ENCODE measurements around the gene ARMH1.
A peak's percentile ranks its signal among the peaks of the same experiment; 100 is the strongest.
"Not testable (repeated sequence)": the region's sequence is repeated elsewhere in the genome, so short reads cannot be mapped to it uniquely, and the experiment has no call there.

The ARMH1 gene

GRCh38 chr1:44659566-44659965 lies 14.9 kb upstream of the ARMH1 start:
- Histone ChIP-seq H3K36me3 (ENCODE audit: insufficient read depth, low read length) (no peaks in the 10 kb centered on the region), H3K27me3 (ENCODE audit: insufficient read depth, low read length) (no peaks in the 10 kb centered on the region), H3K9ac (ENCODE audit: low read depth, low read length) (no peak overlapping the region), H3K4me3 (ENCODE audit: low read length) (no peak overlapping the region), H3K4me1 (ENCODE audit: insufficient read depth, low read length) (no peaks in the 10 kb centered on the region), H3K27ac (ENCODE audit: low read depth, low read length) (no peak overlapping the region), H3K9me3 (ENCODE audit: insufficient read depth, low read depth, low read length) (no peaks in the 10 kb centered on the region)
- WGBS = 88% methylated on average over 4 of the region's 4 CpGs

GRCh38 chr1:44660176-44660575 lies 14.3 kb upstream of the ARMH1 start:
- H3K27ac ChIP-seq (ENCODE audit: low read depth, low read length) = no peak overlapping the region
- no peaks in the 10 kb centered on the region for H3K4me1 ChIP-seq (ENCODE audit: insufficient read depth, low read length)
- H3K9me3 ChIP-seq (ENCODE audit: insufficient read depth, low read depth, low read length) = no peaks in the 10 kb centered on the region
- H3K27me3 ChIP-seq (ENCODE audit: insufficient read depth, low read length) = no peaks in the 10 kb centered on the region
- no peak overlapping the region for H3K4me3 ChIP-seq (ENCODE audit: low read length)
- 90% methylated on average over 9 of the region's 9 CpGs for WGBS
- no peaks in the 10 kb centered on the region for H3K36me3 ChIP-seq (ENCODE audit: insufficient read depth, low read length)
- no peak overlapping the region for H3K9ac ChIP-seq (ENCODE audit: low read depth, low read length)

GRCh38 chr1:44661781-44662682 lies 12.5 kb upstream of the ARMH1 start:
- 82% methylated on average over 15 of the region's 15 CpGs for WGBS
- Histone ChIP-seq H3K27me3 (ENCODE audit: insufficient read depth, low read length) (no peaks in the 10 kb centered on the region), H3K4me3 (ENCODE audit: low read length) (no peak overlapping the region), H3K9ac (ENCODE audit: low read depth, low read length) (no peak overlapping the region), H3K27ac (ENCODE audit: low read depth, low read length) (no peak overlapping the region), H3K36me3 (ENCODE audit: insufficient read depth, low read length) (no peaks in the 10 kb centered on the region), H3K9me3 (ENCODE audit: insufficient read depth, low read depth, low read length) (no peaks in the 10 kb centered on the region), H3K4me1 (ENCODE audit: insufficient read depth, low read length) (no peaks in the 10 kb centered on the region)

GRCh38 chr1:44662683-44663030 lies 11.9 kb upstream of the ARMH1 start:
- H3K9me3 ChIP-seq (ENCODE audit: insufficient read depth, low read depth, low read length) = no peaks in the 10 kb centered on the region
- no peaks in the 10 kb centered on the region for H3K4me1 ChIP-seq (ENCODE audit: insufficient read depth, low read length)
- no peaks in the 10 kb centered on the region for H3K27me3 ChIP-seq (ENCODE audit: insufficient read depth, low read length)
- H3K4me3 ChIP-seq (ENCODE audit: low read length) = no peak overlapping the region
- no peaks in the 10 kb centered on the region for H3K36me3 ChIP-seq (ENCODE audit: insufficient read depth, low read length)
- no peak overlapping the region for H3K27ac ChIP-seq (ENCODE audit: low read depth, low read length)
- WGBS = 79% methylated on average over 5 of the region's 5 CpGs
- no peak overlapping the region for H3K9ac ChIP-seq (ENCODE audit: low read depth, low read length)

GRCh38 chr1:44663417-44663816 lies 11.1 kb upstream of the ARMH1 start:
- WGBS = 90% methylated on average over 5 of the region's 5 CpGs
- Histone ChIP-seq H3K9me3 (ENCODE audit: insufficient read depth, low read depth, low read length) (no peaks in the 10 kb centered on the region), H3K4me1 (ENCODE audit: insufficient read depth, low read length) (no peaks in the 10 kb centered on the region), H3K4me3 (ENCODE audit: low read length) (no peak overlapping the region), H3K27ac (ENCODE audit: low read depth, low read length) (no peak overlapping the region), H3K27me3 (ENCODE audit: insufficient read depth, low read length) (no peaks in the 10 kb centered on the region), H3K9ac (ENCODE audit: low read depth, low read length) (no peak overlapping the region), H3K36me3 (ENCODE audit: insufficient read depth, low read length) (no peaks in the 10 kb centered on the region)

GRCh38 chr1:44664730-44665370 lies 9.7 kb upstream of the ARMH1 start:
- no peak overlapping the region for H3K27ac ChIP-seq (ENCODE audit: low read depth, low read length)
- no peaks in the 10 kb centered on the region for H3K36me3 ChIP-seq (ENCODE audit: insufficient read depth, low read length)
- 93% methylated on average over 12 of the region's 12 CpGs for WGBS
- no peak overlapping the region for H3K9ac ChIP-seq (ENCODE audit: low read depth, low read length)
- no peak overlapping the region for H3K4me3 ChIP-seq (ENCODE audit: low read length)
- H3K27me3 ChIP-seq (ENCODE audit: insufficient read depth, low read length) = no peaks in the 10 kb centered on the region
- no peaks in the 10 kb centered on the region for H3K4me1 ChIP-seq (ENCODE audit: insufficient read depth, low read length)
- H3K9me3 ChIP-seq (ENCODE audit: insufficient read depth, low read depth, low read length) = no peaks in the 10 kb centered on the region

GRCh38 chr1:44666719-44667118 lies 7.8 kb upstream of the ARMH1 start:
- not testable (repeated sequence) for H3K9me3 ChIP-seq (ENCODE audit: insufficient read depth, low read depth, low read length); H3K27me3 ChIP-seq (ENCODE audit: insufficient read depth, low read length); H3K4me3 ChIP-seq (ENCODE audit: low read length); H3K4me1 ChIP-seq (ENCODE audit: insufficient read depth, low read length); H3K27ac ChIP-seq (ENCODE audit: low read depth, low read length); H3K36me3 ChIP-seq (ENCODE audit: insufficient read depth, low read length); H3K9ac ChIP-seq (ENCODE audit: low read depth, low read length)
- 100% methylated on average over 1 of the region's 1 CpG for WGBS

GRCh38 chr1:44670751-44671640 lies 3.5 kb upstream of the ARMH1 start:
- Histone ChIP-seq H3K27ac (ENCODE audit: low read depth, low read length) (no peak overlapping the region), H3K27me3 (ENCODE audit: insufficient read depth, low read length) (no peaks in the 10 kb centered on the region), H3K9ac (ENCODE audit: low read depth, low read length) (no peak overlapping the region), H3K9me3 (ENCODE audit: insufficient read depth, low read depth, low read length) (no peaks in the 10 kb centered on the region), H3K4me3 (ENCODE audit: low read length) (no peak overlapping the region), H3K4me1 (ENCODE audit: insufficient read depth, low read length) (peaks cover 25% of the 10 kb centered on the region), H3K36me3 (ENCODE audit: insufficient read depth, low read length) (no peaks in the 10 kb centered on the region)
- WGBS = 96% methylated on average over 10 of the region's 10 CpGs

GRCh38 chr1:44672254-44672955 lies 2.1 kb upstream of the ARMH1 start:
- H3K9me3 ChIP-seq (ENCODE audit: insufficient read depth, low read depth, low read length) = no peaks in the 10 kb centered on the region
- peak overlapping the region; percentile 42; the same call in 1 of the 2 replicates for H3K27ac ChIP-seq (ENCODE audit: low read depth, low read length)
- no peaks in the 10 kb centered on the region for H3K36me3 ChIP-seq (ENCODE audit: insufficient read depth, low read length)
- peaks cover 34% of the 10 kb centered on the region for H3K4me1 ChIP-seq (ENCODE audit: insufficient read depth, low read length)
- no peaks in the 10 kb centered on the region for H3K27me3 ChIP-seq (ENCODE audit: insufficient read depth, low read length)
- 0 out of 2 replicates have a peak overlapping the region, but pooled peaks have one; percentile 84 for H3K4me3 ChIP-seq (ENCODE audit: low read length)
- WGBS = 61% methylated on average over 13 of the region's 13 CpGs
- peak overlapping the region; percentile 36; the same call in 1 of the 2 replicates for H3K9ac ChIP-seq (ENCODE audit: low read depth, low read length)

- 89% methylated on average over 13 of the region's 14 CpGs for WGBS
- Histone ChIP-seq H3K4me3 (ENCODE audit: low read length) (peak overlapping the region; percentile 84), H3K4me1 (ENCODE audit: insufficient read depth, low read length) (peaks cover 36% of the 10 kb centered on the region), H3K27me3 (ENCODE audit: insufficient read depth, low read length) (no peaks in the 10 kb centered on the region), H3K36me3 (ENCODE audit: insufficient read depth, low read length) (no peaks in the 10 kb centered on the region), H3K27ac (ENCODE audit: low read depth, low read length) (0 out of 2 replicates have a peak overlapping the region, but pooled peaks have one; percentile 42), H3K9ac (ENCODE audit: low read depth, low read length) (peak overlapping the region; percentile 66; the same call in 1 of the 2 replicates), H3K9me3 (ENCODE audit: insufficient read depth, low read depth, low read length) (no peaks in the 10 kb centered on the region)
These were observed 1.4 kb upstream of the ARMH1 start for GRCh38 chr1:44672961-44673674.

Measured in HUES64 (cell line).